Measurements from ENCODE around the gene KLF7.

- no peak for TF ChIP-seq CTCF (IDR thresholded peaks at IDR 0.05; ENCODE audit: low read depth, low read length, poor library complexity, severe bottlenecking)
- TF ChIP-seq EZH2phosphoT487 (IDR thresholded peaks at IDR 0.05; ENCODE audit: borderline replicate concordance, low read length), result no peak
Observed at GRCh38 chr2:207110310-207110709, 55.4 kb downstream of the KLF7 start.

All from DOHH2 (cell line).